IPS-18a (cell line): ENCODE measurements around the gene ADORA2A.
"Not testable (repeated sequence)": the region's sequence is repeated elsewhere in the genome, so short reads cannot be mapped to it uniquely, and the experiment has no call there.

Experiments used
- H3K27ac ChIP-seq: one replicate; pipeline ENCODE4 v1.5.1; 2013; ENCODE audit warnings: low read length
- H3K27me3 ChIP-seq: one replicate; pipeline ENCODE4 v1.6.1; 2013; ENCODE audit warnings: mild to moderate bottlenecking, low read length; ENCODE audit not compliant: control insufficient read depth, insufficient read depth
- H3K36me3 ChIP-seq: one replicate; pipeline ENCODE4 v1.6.1; 2013; ENCODE audit warnings: low read depth, low read length; ENCODE audit not compliant: control insufficient read depth
- H3K4me1 ChIP-seq: one replicate; pipeline ENCODE4 v1.6.1; 2013; ENCODE audit warnings: low read depth, low read length; ENCODE audit not compliant: control insufficient read depth
- H3K4me3 ChIP-seq: one replicate; pipeline ENCODE4 v1.5.1; 2013; ENCODE audit warnings: low read length
- H3K9ac ChIP-seq: one replicate; pipeline ENCODE4 v1.6.1; 2013; ENCODE audit warnings: mild to moderate bottlenecking, low read length, moderate library complexity
- H3K9me3 ChIP-seq: one replicate; pipeline ENCODE4 v1.6.1; 2013; ENCODE audit warnings: low read depth, low read length; ENCODE audit not compliant: control insufficient read depth

Gene ADORA2A

GRCh38 chr22:24485170-24485569 is 57.8 kb downstream of the ADORA2A start:
- Histone ChIP-seq H3K4me3 (no peak overlapping the region), H3K9me3 (no peaks in the 10 kb centered on the region), H3K27me3 (no peaks in the 10 kb centered on the region), H3K4me1 (peaks cover 7% of the 10 kb centered on the region), H3K36me3 (no peaks in the 10 kb centered on the region), H3K9ac (no peak overlapping the region), H3K27ac (no peak overlapping the region)

- Histone ChIP-seq H3K27ac (no peak overlapping the region), H3K4me3 (no peak overlapping the region), H3K36me3 (no peaks in the 10 kb centered on the region), H3K9me3 (no peaks in the 10 kb centered on the region), H3K27me3 (no peaks in the 10 kb centered on the region), H3K4me1 (peaks cover 7% of the 10 kb centered on the region), H3K9ac (no peak overlapping the region)
These were observed 58.2 kb downstream of the ADORA2A start for GRCh38 chr22:24485608-24486007.

- no peak overlapping the region for H3K4me3 ChIP-seq
- no peak overlapping the region for H3K27ac ChIP-seq
- no peaks in the 10 kb centered on the region for H3K36me3 ChIP-seq
- no peaks in the 10 kb centered on the region for H3K27me3 ChIP-seq
- no peak overlapping the region for H3K9ac ChIP-seq
- H3K9me3 ChIP-seq: no peaks in the 10 kb centered on the region
- H3K4me1 ChIP-seq: peaks cover 4% of the 10 kb centered on the region
These were observed 59.1 kb downstream of the ADORA2A start for GRCh38 chr22:24486501-24486921.

GRCh38 chr22:24489011-24489410 is 61.6 kb downstream of the ADORA2A start:
- H3K27me3 ChIP-seq: peaks cover 19% of the 10 kb centered on the region
- H3K9me3 ChIP-seq: no peaks in the 10 kb centered on the region
- no peaks in the 10 kb centered on the region for H3K4me1 ChIP-seq
- no peaks in the 10 kb centered on the region for H3K36me3 ChIP-seq
- no peak overlapping the region for H3K4me3 ChIP-seq
- no peak overlapping the region for H3K27ac ChIP-seq
- no peak overlapping the region for H3K9ac ChIP-seq

GRCh38 chr22:24489434-24489833 is 62.0 kb downstream of the ADORA2A start:
- H3K36me3 ChIP-seq, H3K9me3 ChIP-seq, H3K27ac ChIP-seq, H3K9ac ChIP-seq, H3K4me1 ChIP-seq, H3K4me3 ChIP-seq: not testable (repeated sequence)
- H3K27me3 ChIP-seq: peaks cover 24% of the 10 kb centered on the region
